PFSK-1 (cell line): ENCODE measurements around the gene IQUB.

Experiments used
- POLR2AphosphoS5 ChIP-seq: IDR thresholded peaks from 2 replicates; pipeline ENCODE4 v1.6.1; 2012; ENCODE audit warnings: low read depth, mild to moderate bottlenecking, control low read depth, low read length, moderate library complexity
- REST ChIP-seq, 2 experiments: IDR thresholded peaks; 2 replicates each; pipeline versions ENCODE4 v1.6.1 to v1.8.0; 2011 to 2012; ENCODE audit warnings: low read depth in 2 of 2, low read length in 2 of 2, control low read depth in 1 of 2, inconsistent platforms in 1 of 2, mild to moderate bottlenecking in 1 of 2, moderate library complexity in 1 of 2; ENCODE audit not compliant: insufficient read depth in 1 of 2
- SIN3A ChIP-seq: IDR thresholded peaks from 2 replicates; pipeline ENCODE4 v1.6.1; 2012; ENCODE audit warnings: mild to moderate bottlenecking, low read length, moderate library complexity, borderline replicate concordance; ENCODE audit not compliant: insufficient read depth
- TAF1 ChIP-seq: IDR thresholded peaks from 2 replicates; pipeline ENCODE4 v1.6.1; 2012; ENCODE audit warnings: low read length, control low read depth, borderline replicate concordance; ENCODE audit not compliant: insufficient read depth

- TF ChIP-seq POLR2AphosphoS5 (no peak), TAF1 (no peak), REST (IDR thresholded peaks at IDR 0.05; ENCODE audit: insufficient read depth in 1 of 2, low read depth in 2 of 2, low read length in 2 of 2) (no peak), SIN3A (no peak)
Measured at GRCh38 chr7:123435080-123435700, 99.2 kb downstream of the IQUB start.
